HG03159 (cell line): Measurements from ENCODE around the gene AGAP3.
A peak's percentile ranks its signal among the peaks of the same experiment; 100 is the strongest.
"Not testable (repeated sequence)": the region's sequence is repeated elsewhere in the genome, so short reads cannot be mapped to it uniquely, and the experiment has no call there.

ENCODE experiments used
- ATAC-seq: cut with Tn5 transposase; IDR thresholded peaks from one replicate; pipeline ENCODE4 v1.9.1; 2021; ENCODE audit warnings: mild to moderate bottlenecking, moderate library complexity; ENCODE audit not compliant: unreplicated experiment

Gene AGAP3

GRCh38 chr7:151085691-151086620, at the start of gene AGAP3:
AGAP3 (plus strand) TSS chr7:151086475; CDS start chr7:151086742, 267 bp downstream.
- ATAC-seq, result peak; percentile 51

- ATAC-seq, result no peak
Measured at GRCh38 chr7:151038951-151039849, 47.1 kb upstream of the AGAP3 start.

- ATAC-seq, result no peak
Measured at GRCh38 chr7:151039850-151040548, 46.3 kb upstream of the AGAP3 start.

GRCh38 chr7:151040616-151041375, 45.5 kb upstream of the AGAP3 start:
- ATAC-seq, result no peak

GRCh38 chr7:151043449-151043848, 42.8 kb upstream of the AGAP3 start:
- not testable (repeated sequence) for ATAC-seq

- ATAC-seq, result no peak
Measured at GRCh38 chr7:151043959-151044358, 42.3 kb upstream of the AGAP3 start.

GRCh38 chr7:151045262-151045661, 41.0 kb upstream of the AGAP3 start:
- ATAC-seq, result no peak

GRCh38 chr7:151045967-151046366, 40.3 kb upstream of the AGAP3 start:
- ATAC-seq, result no peak

- ATAC-seq, result no peak
Measured at GRCh38 chr7:151046603-151047573, 39.4 kb upstream of the AGAP3 start.

GRCh38 chr7:151047976-151048815, 38.1 kb upstream of the AGAP3 start, which contains the start of gene ASIC3:
ASIC3 (plus strand) TSS chr7:151048531; CDS start chr7:151048886, 355 bp downstream.
- ATAC-seq, result no peak

GRCh38 chr7:151048911-151049463, 37.3 kb upstream of the AGAP3 start:
- ATAC-seq, result no peak

- ATAC-seq, result no peak
Measured at GRCh38 chr7:151051108-151051507, 35.2 kb upstream of the AGAP3 start.

GRCh38 chr7:151053096-151053495, 33.2 kb upstream of the AGAP3 start:
- no peak for ATAC-seq

- ATAC-seq, result no peak
Measured at GRCh38 chr7:151053751-151054150, 32.5 kb upstream of the AGAP3 start.

GRCh38 chr7:151056283-151056665, 30.0 kb upstream of the AGAP3 start:
- ATAC-seq, result no peak

- ATAC-seq, result no peak
Measured at GRCh38 chr7:151056666-151057505, 29.4 kb upstream of the AGAP3 start.

GRCh38 chr7:151057506-151057988, 28.7 kb upstream of the AGAP3 start, which contains the start of gene CDK5:
CDK5 (minus strand) TSS chr7:151057897; CDS start chr7:151057848, 49 bp downstream.
- ATAC-seq, result peak; percentile 8
